NCI-H1436 (cell line): ENCODE measurements around the gene IZUMO2.
"Not testable (repeated sequence)": the region's sequence is repeated elsewhere in the genome, so short reads cannot be mapped to it uniquely, and the experiment has no call there.

Source experiments
- DNase-seq: peaks from one replicate; lab custom pipeline; 2025; lab: John Stamatoyannopoulos, UW

IZUMO2 gene

GRCh38 chr19:50184196-50184595, 21.1 kb upstream of the IZUMO2 start:
- DNase-seq = no peak

GRCh38 chr19:50181121-50181520, 18.0 kb upstream of the IZUMO2 start:
- no peak for DNase-seq

GRCh38 chr19:50178859-50179537, 15.9 kb upstream of the IZUMO2 start:
- DNase-seq = no peak

- DNase-seq = no peak
These were observed 15.2 kb upstream of the IZUMO2 start for GRCh38 chr19:50178320-50178719.

GRCh38 chr19:50176775-50177174, 13.7 kb upstream of the IZUMO2 start:
- no peak for DNase-seq

- DNase-seq = no peak
These were observed 12.8 kb upstream of the IZUMO2 start for GRCh38 chr19:50175924-50176323.

- DNase-seq = no peak
These were observed 11.2 kb upstream of the IZUMO2 start for GRCh38 chr19:50174100-50174793.

GRCh38 chr19:50173127-50173526, 10.0 kb upstream of the IZUMO2 start:
- no peak for DNase-seq

GRCh38 chr19:50172726-50173125, 9.6 kb upstream of the IZUMO2 start:
- no peak for DNase-seq

- DNase-seq = no peak
These were observed 8.7 kb upstream of the IZUMO2 start for GRCh38 chr19:50171752-50172151.

GRCh38 chr19:50167314-50167721, 4.2 kb upstream of the IZUMO2 start:
- no peak for DNase-seq

- no peak for DNase-seq
These were observed 4.0 kb downstream of the IZUMO2 start for GRCh38 chr19:50159078-50159477.

- no peak for DNase-seq
These were observed 4.5 kb downstream of the IZUMO2 start for GRCh38 chr19:50158577-50158976.

- DNase-seq = no peak
These were observed 7.5 kb downstream of the IZUMO2 start for GRCh38 chr19:50155520-50156109.

- no peak for DNase-seq
These were observed 8.6 kb downstream of the IZUMO2 start for GRCh38 chr19:50154529-50154928.

- no peak for DNase-seq
These were observed 10.5 kb downstream of the IZUMO2 start for GRCh38 chr19:50152578-50152977.

GRCh38 chr19:50148528-50148927, 14.6 kb downstream of the IZUMO2 start:
- DNase-seq = no peak

- peak; percentile 43 for DNase-seq
These were observed 15.3 kb downstream of the IZUMO2 start for GRCh38 chr19:50147462-50148423.

- DNase-seq = not testable (repeated sequence)
These were observed 21.2 kb downstream of the IZUMO2 start for GRCh38 chr19:50141921-50142320.

GRCh38 chr19:50140118-50140845, 22.8 kb downstream of the IZUMO2 start:
- not testable (repeated sequence) for DNase-seq

- not testable (repeated sequence) for DNase-seq
These were observed 26.3 kb downstream of the IZUMO2 start for GRCh38 chr19:50136603-50137365.
